NCI-H1105 (cell line): ENCODE measurements around the gene GDI2.
"Not testable (repeated sequence)": the region's sequence is repeated elsewhere in the genome, so short reads cannot be mapped to it uniquely, and the experiment has no call there.

Experiments
- DNase-seq: peaks from one replicate; lab custom pipeline; 2025; lab: John Stamatoyannopoulos, UW

Gene GDI2

DNA sequence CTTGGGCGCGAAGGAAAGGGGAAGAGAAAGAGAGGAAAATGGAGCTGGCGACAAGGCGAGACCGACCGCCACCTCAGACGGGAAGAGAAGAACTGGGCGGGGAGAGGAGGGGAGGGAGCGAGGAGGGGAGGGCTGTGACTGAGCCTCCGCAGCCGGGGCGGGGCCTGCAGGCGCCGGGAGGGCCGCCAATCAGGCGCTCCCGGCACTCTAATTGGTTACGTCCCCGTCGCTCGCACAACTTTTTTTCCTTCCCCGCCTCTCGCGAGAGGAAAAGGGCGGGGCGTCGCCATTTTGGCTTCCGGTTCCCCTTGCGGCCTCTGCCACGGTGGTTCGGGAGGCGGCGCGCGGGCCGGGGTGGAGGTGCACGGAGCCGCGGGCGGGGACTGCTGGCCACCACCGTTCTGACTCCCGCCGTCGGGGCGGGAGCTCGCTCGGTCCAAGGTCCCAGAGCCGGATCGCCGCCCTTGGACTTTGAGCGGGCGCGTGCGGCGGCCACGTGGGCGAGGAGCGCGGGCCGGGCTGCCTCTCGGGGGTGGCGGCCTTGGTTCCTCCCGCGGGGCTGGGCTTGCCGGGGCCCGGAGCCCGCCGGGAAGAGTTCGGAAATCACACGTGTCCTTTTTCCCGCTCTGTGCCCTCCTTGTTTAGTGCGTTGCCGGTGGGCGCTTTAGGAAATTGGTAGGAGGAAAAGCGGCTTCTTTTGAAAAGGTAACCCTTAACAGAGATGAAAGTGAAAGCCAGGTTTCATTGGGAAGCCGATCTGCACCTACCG, at the start of gene GDI2:
Gene GDI2, minus strand, starts transcription at position 94 of the 769 bp plus-strand sequence. CDS start 176 bp downstream, outside the sequence.
- peak; percentile 83 for DNase-seq

DNA sequence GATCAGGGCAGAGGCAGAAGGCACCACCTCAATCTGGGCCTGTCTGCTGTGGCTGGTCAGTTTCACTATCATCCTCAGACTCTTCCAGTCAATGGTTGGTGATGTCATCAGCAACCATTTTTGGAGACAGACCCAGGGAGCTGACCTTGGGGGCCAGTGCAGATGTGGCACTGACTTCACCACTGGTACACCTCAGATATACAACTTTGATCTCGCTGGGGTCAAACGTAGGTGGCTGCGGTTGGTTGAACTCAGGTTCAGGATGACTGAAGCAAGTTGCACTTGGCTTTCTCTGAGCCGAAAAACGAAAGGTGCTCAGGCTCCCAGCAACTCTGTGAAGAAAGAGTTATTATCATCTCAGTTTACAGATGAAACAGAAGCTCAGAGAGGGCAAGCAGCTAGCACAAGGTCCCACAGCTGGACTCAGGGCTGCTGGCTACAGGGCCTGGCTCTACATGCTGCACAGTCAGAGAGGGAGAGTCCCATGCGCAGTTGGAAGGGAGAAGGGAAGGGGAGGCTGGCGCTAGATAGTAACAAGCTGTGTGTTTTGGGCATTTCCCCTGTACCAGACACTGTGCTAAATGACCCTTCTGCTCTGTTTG, 49.2 kb upstream of the GDI2 start:
- no peak for DNase-seq

DNA sequence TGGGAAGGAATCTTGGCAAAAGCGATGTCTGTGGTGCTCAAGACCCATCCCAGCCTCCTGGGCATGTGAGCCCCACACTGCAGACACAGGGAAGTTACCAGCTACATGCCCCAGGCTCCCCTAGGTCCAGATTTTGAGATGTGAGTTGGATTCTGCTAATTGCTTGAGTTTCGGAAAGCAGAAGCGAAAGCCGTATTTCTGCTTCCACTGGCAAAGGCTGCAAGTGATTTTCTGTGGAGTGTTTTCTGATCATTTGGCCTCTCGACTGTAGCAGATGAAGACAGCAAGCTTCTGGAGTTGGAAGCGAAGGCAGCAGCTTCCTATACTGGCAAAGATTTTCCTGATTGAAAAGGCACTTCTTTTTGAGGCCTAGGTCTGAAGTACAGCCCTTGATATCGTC, 46.8 kb upstream of the GDI2 start:
- DNase-seq: no peak

DNA sequence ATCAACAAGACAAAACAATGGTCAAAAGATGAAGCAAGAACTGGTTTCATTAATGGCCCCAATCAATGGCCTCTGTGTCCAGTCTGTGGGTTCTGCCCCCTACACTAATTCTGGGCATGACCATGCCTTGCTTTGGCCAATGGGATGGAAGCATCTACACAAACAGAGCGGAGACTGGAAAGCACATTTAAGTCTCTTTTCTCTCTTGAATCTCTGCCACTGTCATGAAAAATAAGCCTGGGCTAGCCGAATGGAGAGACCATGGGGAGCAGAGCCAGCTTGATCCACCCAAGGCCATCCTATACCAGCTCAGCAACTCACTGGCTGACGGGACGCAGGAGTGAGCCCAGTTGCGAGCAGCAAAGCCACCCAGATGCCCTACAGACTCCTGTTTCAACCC, 45.6 kb upstream of the GDI2 start:
- no peak for DNase-seq

DNA sequence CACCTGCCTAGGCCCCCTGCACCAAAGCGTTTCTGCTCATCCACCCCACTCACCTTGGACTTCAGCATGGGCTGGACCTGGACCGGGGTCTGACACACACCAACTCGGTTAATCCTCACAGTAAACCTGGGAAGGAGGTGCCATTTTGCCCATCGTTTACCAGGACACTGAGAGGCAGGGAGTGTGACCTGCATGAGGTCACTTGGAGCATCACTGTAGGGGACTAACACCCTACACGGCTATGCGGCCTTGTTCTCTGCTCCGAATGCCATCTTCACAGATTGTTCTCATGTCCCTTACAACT, 43.4 kb upstream of the GDI2 start:
- no peak for DNase-seq

DNA sequence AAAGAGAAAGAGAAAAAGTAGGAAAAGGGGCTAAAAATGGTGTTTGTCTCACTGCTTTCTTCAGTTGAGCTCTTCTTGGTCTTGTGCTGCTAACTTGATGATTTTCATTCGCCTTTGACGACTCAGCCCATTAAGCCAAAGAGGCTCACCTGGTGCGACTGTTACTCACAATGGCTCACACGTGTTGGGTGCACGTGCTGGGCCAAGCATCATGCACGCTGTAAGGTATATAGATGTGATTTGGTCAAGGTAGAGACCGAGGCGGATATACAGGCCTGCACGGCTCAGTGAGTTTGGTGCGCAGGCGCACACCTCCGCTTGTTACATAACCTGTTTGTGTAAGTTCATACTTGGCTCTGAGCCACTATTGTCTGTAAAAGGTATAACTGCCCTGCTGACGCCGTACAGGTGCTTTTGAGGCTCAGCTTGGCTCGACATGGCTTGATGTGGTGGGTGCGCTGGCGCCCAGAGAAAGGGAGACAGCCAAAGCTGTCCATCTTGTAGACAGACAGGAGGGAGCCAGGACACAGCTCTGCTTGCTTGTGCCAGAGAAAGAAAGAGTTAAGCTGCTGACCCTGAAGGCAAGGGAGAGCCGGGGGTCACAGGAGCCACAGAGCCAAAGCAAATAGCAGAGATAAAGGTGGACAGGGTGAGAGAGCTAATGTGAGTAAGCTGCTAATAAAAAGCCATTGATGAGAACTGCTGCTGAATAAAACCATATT, 42.9 kb upstream of the GDI2 start:
- no peak for DNase-seq

DNA sequence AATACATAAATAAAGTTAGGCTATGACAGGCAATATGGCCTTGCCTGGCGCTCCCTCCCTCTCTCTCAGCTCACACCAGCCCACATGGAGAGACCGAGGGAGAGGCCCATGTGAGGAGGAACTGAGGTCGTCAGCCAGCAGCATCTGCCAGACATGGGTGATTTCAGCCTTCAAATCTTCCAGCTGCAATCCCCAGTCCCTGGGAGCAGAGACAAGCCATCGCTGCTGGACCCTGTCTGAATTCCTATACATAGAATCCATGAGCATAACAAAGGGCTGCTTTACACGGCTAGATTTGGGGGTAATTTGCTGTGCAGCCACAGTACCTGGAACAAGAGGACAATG, 40.9 kb upstream of the GDI2 start:
- no peak for DNase-seq

DNA sequence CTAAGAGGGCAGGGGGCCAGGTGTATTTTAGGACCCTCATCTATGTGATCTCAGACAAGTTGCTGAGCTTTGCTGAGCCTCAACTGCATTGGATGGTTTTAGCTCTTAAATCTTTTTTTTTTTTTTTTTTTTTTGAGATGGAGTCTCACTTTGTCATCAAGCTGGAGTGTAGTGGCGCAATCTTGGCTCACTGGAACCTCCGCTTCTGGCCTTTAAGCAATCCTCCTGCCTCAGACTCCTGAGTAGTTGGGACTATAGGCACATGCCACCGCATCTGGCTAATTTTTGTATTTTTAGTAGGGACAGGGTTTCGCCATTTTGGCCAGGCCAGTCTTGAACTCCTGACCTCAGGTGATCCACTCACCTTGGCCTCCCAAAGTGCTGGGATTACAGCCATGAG, 33.4 kb upstream of the GDI2 start:
- not testable (repeated sequence) for DNase-seq

DNA sequence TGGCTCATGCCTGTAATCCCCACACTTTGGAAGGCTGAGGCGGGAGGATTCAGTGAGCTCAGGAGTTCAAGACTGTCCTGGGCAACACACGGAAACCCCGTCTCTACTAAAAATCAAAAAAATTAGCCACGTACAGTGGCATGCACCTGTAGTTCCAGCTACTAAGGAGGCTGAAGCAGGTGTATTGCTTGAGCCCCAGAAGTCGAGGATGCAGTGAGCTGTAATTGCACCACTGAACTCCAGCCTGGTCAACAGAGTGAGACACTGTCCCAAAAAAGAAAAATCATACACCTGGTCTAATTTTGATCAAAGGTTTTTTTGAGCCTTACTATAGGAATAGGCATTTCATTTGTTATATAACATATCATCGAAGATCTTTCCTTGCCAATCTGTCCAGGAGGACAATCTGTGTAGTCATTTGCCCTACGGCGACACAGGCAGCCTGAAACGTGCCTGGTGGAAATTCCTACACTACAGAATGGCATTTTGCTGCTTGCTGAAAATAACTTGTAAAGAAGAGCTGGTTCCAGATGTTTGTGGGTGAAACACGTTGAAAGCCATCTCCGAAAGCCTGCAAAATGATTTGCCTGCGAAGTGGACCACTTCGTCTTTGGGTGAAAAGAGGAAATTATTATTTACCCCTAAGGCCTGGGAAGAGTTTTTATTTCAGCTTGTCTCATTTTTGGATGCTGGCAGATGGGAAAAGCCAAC, 31.3 kb upstream of the GDI2 start:
- no peak for DNase-seq

DNA sequence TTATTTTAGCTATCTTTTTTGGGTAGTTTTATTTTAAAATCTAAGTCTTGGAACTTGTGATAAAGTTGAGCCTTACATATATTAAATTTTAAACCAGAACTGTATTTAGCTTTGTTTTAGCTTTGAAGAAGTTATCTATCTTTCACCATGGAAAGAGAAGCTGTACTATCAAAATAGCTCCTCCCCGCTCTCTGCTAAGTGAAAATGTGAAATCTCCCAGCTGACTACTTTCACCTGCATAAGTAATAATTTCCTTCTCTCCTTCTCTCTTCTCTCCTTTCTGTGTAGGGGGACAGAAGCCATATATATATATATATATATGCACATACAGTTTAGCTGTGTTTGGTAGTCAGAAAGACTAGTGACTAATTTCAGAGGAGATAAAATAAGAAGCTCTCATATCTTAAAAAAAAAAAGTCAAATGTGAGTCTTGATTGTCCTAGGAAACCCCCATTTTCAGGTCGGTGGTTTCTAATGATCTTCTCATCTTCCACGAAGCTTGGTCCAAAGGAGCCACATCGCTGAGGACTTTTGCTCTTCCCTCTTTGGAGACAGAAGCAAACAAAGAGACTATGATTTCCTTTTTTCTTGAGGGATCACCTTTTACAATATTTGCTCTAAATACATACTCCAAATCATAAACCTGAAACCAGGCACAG, 30.6 kb upstream of the GDI2 start:
- DNase-seq: no peak

DNA sequence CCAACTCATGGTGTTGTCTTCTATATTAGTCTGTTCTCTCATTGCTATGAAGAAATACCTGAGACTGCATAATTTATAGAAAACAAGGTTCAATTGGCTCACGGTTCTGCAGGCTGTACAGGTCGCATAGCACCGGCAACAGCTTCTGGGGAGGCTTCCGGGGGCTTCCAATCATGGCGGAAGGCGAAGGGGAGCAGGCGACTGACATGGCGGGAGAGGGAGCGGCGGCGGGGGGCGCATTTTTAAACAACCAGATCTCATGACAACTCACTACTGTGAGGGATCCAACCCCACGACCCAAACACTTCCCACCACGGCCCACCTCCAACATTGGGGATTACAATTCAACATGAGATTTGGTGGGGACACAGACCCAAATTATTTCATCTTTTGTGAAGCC, 28.7 kb upstream of the GDI2 start:
- no peak for DNase-seq

DNA sequence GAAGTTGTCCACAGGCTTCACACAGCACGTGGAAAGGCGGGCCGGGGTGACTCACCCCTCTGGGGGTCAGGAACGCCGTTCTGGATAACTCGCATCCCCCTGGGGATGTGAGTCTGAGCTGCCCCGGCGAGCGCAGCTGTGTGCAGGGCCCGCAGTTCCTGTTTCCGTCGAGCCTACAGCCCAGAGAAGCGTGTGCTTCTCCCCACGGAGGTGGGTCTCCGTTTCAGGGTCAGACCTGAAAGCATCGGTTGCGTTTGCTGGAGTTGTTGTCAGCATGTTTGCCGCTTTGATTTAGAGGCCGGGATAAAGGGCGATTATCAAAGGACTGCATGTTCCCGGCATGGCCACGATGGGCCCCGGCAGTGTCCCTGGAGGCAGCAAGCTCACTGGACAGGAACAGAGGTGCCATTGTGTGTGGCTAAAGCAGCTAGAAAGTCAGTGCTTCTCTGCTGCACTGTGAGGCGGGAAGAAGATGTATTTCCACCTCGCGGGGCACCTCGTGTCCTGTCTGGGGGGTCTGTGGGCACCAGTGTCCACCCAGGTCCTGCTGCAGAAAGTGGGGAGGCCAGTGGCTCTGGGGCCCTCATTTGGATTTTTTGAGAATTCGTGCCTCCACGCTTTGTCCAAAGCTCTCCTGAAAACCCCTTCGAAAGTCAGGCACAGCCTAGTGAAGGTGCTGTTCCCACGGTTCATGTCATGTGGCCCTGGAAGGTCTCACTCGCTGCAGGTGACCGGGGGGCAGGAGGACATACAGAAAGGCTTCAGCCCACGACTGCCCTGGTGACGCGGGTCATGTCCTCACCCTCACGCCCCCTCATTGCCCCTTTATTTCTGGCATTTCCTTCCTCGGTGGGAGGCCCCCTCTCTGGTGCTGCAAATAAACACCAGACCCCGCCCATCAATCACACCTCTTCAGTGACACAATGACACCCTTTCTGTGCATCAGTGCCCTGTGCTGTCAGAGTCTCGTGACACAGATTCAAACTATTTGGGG, 27.4 kb upstream of the GDI2 start:
- no peak for DNase-seq

DNA sequence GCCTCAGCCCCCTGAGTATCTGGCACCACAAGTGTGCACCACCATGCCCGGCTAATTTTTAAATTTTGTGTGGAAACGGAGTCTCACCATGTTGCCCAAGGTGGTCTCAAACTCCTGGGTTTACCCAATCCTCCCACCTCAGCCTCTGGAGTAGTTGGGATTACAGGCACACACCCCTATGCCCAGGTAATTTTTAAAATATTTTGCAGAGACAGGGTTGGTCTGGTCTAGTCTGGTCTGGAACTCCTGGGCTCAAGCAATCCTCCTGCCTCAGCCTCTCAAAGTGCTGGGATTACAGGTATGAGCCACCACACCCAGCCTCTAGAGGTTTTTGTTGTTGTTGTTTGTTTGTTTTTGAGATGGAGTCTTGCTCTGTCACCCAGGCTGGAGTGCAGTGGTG, 22.9 kb upstream of the GDI2 start:
- not testable (repeated sequence) for DNase-seq

DNA sequence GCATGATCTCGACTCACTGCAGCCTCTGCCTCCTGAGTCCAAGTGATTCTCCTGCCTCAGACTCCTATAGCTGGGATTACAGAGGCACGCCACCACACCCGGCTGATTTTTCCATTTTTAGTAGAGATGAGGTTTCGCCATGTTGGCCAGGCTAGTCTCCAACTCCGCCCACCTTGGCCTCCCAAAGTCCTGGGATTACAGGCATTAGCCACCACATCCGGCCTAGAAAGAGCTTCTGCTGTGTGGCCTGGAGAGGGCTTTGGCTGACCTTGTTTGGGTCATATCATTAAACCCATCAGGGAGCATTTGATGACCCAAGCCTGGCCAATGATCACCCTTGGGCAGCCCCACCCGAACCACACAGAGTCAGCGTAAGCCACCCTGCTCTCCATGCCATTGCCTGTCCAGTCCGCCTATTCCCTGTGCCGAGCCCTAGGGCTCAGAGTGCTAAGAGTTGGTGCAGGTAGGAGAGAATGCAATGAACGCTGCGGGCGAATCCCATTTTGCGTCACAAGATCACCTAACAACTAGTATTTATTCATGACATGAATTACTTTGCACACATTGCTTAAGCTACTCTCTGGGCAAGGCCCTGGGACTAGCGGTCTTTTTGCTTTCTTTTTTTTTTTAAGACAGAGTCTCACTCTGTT, 22.3 kb upstream of the GDI2 start:
- DNase-seq: no peak

DNA sequence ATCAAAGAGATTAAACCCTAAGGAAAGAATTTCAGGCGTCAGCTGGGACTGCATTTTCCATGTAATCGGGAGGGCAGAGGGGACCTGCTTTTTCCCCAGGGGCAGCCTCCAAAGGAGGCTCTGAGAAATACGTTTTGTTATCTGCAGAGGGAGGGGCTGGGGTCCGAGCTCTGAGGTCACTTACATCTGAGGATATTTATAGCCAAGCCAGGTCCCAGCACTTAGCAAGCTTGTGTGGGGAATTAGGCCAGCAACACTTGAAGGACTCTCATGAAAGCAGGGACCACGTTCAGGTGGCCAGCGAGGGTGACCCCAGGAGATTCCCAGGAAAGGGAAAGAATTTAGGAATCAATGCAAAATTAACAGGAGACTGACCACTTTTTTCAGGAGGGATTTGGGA, 20.6 kb upstream of the GDI2 start:
- no peak for DNase-seq

DNA sequence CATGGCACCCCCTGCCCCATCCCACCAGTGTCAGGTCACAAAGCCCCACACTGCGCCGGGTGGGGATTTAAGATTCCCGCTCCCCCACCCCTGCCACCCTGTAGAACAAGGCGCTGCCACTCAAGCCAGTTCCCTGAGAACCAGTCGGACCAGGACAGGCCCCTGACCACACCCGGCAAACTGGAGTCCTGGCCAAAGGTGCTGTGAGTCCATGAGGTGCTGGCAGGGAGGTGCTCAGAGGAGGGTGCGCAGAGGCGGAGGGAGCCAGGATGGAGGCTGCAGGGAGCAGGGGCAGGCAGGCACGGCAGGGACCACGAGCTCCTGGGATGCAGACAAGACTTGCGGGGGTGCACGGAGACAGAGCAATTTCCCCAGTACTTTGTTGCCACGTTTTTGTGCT, 19.7 kb upstream of the GDI2 start:
- DNase-seq: no peak

DNA sequence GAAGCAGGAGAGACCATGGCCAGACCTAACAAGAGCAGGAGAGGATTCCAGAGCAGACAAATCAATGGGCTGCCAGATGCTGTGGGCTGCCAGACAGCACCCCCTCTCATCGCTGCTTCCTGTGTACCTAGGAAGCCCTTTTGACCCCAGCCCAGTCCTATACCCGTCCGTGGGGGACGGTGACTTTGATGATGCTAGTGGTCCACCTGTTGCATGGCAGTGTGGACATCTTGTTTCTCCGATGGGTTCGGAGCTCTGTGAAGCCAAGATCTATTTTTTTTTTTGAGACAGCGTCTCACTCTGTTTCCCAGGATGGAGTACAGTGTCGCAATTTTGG, 18.2 kb upstream of the GDI2 start:
- DNase-seq: no peak

DNA sequence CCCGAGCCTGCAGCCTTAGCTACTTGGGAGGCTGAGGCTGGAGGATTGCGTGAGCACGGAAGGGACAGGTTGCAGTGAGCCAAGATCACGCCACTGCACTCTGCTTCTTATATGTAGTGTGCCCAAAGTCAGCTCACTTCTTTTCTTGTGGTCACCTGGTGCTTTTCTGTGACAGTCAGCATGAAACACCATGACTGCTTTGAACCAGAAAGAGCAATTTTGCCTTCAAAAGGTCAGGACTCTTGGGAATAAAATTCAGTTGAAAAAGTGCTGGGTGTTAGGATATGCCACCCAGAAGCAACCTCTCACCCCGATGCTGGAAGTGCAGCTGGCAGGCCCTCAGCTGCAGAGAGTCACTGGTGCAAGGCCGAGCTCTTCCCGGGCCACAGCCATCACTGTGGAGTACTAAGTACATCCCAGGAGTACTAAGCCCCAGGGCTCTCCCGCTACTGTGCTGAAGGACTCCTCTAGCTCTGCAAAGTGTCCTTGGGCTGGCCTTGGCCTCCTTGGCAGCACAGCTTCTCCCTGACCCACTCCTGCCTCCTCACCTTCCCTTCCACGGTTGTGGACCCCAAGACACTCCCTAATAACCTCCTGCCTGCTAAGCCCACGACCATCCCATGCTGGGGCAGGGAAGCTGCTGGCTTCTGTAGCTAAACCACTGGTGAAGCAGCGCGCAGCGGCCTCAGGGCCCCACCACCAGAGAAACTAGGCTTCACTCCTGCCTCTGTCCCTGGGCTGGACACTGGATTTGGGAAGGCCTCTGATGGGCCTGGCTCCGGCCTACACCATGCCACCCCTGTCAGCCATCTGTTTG, 17.6 kb upstream of the GDI2 start:
- DNase-seq: no peak

DNA sequence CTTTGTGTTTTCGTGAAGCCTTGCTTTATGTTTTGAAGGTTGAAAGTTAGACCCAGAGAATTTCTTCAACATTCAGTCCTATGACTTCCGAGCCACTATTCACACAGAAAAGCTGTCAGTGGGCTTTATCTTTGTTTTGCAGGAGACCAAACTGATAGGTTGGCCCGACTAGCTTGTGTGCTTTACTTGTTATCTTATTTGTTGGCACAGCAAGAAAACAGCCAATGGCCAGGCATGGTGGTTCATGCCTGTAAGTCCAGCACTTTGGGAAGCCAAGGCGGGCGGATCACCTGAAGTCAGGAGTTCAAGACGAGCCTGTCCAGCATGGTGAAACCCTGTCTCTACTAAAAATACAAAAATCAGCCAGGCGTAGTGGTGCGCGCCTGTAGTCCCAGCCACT, 16.0 kb upstream of the GDI2 start:
- no peak for DNase-seq

DNA sequence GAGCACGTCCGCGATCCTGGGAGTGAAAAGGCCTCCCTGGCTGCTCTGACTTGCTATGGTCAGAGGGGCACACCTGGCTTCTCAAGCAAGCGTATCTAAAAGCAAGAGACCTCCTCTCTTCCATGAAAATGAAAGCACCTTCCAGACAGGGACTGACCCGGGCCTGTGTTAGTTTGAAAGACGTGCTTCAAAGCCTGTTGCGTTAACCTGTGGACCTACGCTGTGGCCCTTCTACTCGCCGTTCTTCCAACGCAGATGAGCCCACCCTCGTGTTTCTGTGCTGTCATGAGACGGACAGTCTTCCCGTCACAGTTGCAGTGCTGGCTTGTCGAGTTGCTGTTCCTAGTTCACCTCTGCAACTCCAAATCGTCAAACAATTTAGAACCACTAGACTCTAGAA, 15.5 kb upstream of the GDI2 start:
- no peak for DNase-seq
